Testis (tissue), 3 donors: ENCODE data around the gene TARBP2. TPM values are rescaled to one million over a fixed set of nuclear protein-coding genes. Genes with fewer than 3 reads are reported as not detected.

Source experiments
- DNase-seq: peaks from one replicate; pipeline ENCODE4 v3.0.0-alpha.2; 2019
- H3K27ac ChIP-seq, 2 donors: fragments of 200-600 bp; sonication (generic); one replicate each; pipeline ENCODE4 v1.5.1; 2019
- H3K27me3 ChIP-seq: fragments of 200-600 bp; sonication (generic); one replicate; pipeline ENCODE4 v1.5.1; 2019
- H3K36me3 ChIP-seq: fragments of 200-600 bp; sonication (generic); one replicate; pipeline ENCODE4 v1.5.1; 2017; ENCODE audit warnings: low read depth; ENCODE audit errors: missing control alignments
- H3K4me1 ChIP-seq: fragments of 200-600 bp; sonication (generic); one replicate; pipeline ENCODE4 v1.5.1; 2019
- H3K4me3 ChIP-seq, 2 donors: fragments of 200-600 bp; sonication (generic); one replicate each; pipeline ENCODE4 v1.5.1; 2017 to 2019
- H3K9me3 ChIP-seq: fragments of 200-600 bp; sonication (generic); one replicate; pipeline ENCODE4 v1.5.1; 2017
- POLR2A ChIP-seq: fragments of 450-650 bp; IDR thresholded peaks from one replicate; pipeline ENCODE4 v1.6.1; 2017; ENCODE audit warnings: antibody characterized with exemption, mild to moderate bottlenecking, moderate library complexity
- WGBS, 2 donors: methylation state at CpG; one replicate each; pipeline ENCODE4 v1.1.5; 2018; 5-methylcytosine and 5-hydroxymethylcytosine counted together
- intact Hi-C: fragments of 100-400 bp; cut with DNase I; formaldehyde crosslinking; loops from one replicate; pipeline ENCODE4 v1.15.1; 2023; ENCODE audit warnings: low total_unique reads
- polyA plus RNA-seq: library from polyadenylated mRNA; stranded (reverse); fragments of 350-450 nt; fragmentation: Illumina TruSeq; extraction: RNeasy Lipid Tissue Mini Kit (QIAGEN cat#74804); gene quantifications from one replicate; pipeline ENCODE4 v1.2.3, GENCODE V29; 2014; ENCODE audit warnings: low read depth, low replicate concordance; ENCODE audit not compliant: insufficient read depth
- total RNA-seq, 2 donors: library from RNA; depleted of rRNA; stranded (reverse); fragments of >200 nt; gene quantifications; one replicate each; pipeline ENCODE4 v1.2.3, GENCODE V29; 2016
- TF ChIP-seq, protein P1 (sequence below), 3 experiments: fragments of 450-650 bp in 2 of 3; fragments of 200-600 bp in 1 of 3; sonication (generic) in 1 of 3; IDR thresholded peaks; one replicate each; pipeline ENCODE4 v1.5.1; 2016 to 2019; ENCODE audit warnings: antibody characterized with exemption in 3 of 3, mild to moderate bottlenecking in 2 of 3, moderate library complexity in 1 of 3

TARBP2 gene
- total and polyA plus RNA-seq, 3 donors from 2014 or later = 37.8 to 73.1 (median 67.6) TPM

DNA sequence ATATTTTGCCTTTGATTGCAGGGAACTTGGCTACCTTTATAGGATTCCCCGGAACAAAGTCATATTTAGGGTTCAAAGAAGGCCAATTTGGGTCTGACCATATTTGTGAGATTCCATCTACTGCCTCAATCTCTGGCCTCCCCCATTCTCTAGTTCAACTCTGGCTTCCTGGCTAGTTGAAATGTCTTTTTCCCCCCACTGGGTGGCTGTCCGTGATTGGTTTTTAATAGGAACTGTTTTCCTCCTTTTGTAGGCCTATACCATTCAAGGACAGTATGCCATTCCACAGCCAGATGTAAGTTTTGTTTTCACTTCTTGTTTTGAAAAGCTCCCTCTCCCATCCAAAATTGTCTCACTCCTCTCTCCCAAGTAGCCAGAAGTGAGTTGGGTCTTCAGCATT is 35.4 kb upstream of the TARBP2 start:
- H3K4me3 ChIP-seq = no peak overlapping the region
- H3K27ac ChIP-seq = no peak overlapping the region
- H3K9me3 ChIP-seq = no peaks in the 10 kb centered on the region
- H3K27me3 ChIP-seq = no peaks in the 10 kb centered on the region
- no peak for DNase-seq
- peaks cover 7% of the 10 kb centered on the region for H3K36me3 ChIP-seq
- no peak for TF ChIP-seq POLR2A
- TF ChIP-seq, protein P1, sequence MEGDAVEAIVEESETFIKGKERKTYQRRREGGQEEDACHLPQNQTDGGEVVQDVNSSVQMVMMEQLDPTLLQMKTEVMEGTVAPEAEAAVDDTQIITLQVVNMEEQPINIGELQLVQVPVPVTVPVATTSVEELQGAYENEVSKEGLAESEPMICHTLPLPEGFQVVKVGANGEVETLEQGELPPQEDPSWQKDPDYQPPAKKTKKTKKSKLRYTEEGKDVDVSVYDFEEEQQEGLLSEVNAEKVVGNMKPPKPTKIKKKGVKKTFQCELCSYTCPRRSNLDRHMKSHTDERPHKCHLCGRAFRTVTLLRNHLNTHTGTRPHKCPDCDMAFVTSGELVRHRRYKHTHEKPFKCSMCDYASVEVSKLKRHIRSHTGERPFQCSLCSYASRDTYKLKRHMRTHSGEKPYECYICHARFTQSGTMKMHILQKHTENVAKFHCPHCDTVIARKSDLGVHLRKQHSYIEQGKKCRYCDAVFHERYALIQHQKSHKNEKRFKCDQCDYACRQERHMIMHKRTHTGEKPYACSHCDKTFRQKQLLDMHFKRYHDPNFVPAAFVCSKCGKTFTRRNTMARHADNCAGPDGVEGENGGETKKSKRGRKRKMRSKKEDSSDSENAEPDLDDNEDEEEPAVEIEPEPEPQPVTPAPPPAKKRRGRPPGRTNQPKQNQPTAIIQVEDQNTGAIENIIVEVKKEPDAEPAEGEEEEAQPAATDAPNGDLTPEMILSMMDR (IDR thresholded peaks at IDR 0.05) = no peak
- intact Hi-C loops = no loop called here
- peaks cover 10% of the 10 kb centered on the region for H3K4me1 ChIP-seq
- WGBS, 2 donors = 54 to 55% methylated on average over 2 of the region's 2 CpGs

DNA sequence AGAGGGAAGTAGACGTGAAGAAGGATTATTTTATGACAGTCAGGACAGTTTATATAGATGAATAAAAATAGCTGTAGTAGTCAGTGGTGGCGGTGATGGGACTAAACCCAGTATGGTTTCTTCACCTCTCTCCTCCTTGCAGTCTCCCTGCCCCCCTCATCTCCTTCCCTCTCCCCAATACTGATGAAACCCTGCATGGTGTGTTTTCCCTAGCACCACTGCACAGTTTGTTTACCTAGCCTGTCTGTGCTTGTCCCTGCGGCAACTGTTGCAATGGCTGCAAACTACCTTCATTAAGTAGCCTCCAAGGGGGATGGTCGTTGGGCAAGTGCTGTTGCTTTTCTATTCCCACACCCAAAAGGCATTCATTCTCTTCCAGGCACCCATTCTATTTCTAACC is 34.4 kb upstream of the TARBP2 start:
- TF ChIP-seq POLR2A = no peak
- TF ChIP-seq, protein P1 (IDR thresholded peaks at IDR 0.05) = no peak
- H3K36me3 ChIP-seq = peaks cover 7% of the 10 kb centered on the region
- intact Hi-C loops = no loop called here
- H3K4me3 ChIP-seq = no peak overlapping the region
- no peaks in the 10 kb centered on the region for H3K27me3 ChIP-seq
- 75 to 76% methylated on average over 4 of the region's 4 CpGs for WGBS, 2 donors
- no peak overlapping the region for H3K27ac ChIP-seq
- H3K4me1 ChIP-seq = peaks cover 12% of the 10 kb centered on the region
- H3K9me3 ChIP-seq = no peaks in the 10 kb centered on the region
- DNase-seq = no peak

DNA sequence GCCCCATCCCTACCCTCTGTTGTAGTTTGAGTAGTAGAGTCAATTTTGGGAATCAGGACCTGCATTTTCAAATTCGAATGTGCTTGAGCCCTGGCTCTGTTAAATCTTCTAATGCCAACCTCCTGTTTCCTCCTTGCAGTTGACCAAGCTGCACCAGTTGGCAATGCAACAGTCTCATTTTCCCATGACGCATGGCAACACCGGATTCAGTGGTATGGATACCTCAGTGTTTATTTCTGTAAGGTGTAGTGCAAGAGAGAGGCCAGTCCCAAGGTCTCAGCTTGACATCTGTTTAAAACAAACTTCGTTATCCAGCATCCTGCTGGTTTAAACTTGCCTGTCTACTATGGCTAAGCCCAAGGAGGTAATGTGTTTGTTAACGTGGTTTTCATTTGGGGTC is 34.0 kb upstream of the TARBP2 start:
- TF ChIP-seq POLR2A = no peak
- TF ChIP-seq, protein P1 (IDR thresholded peaks at IDR 0.05) = no peak
- Histone ChIP-seq H3K36me3 (peaks cover 7% of the 10 kb centered on the region), H3K27ac (no peak overlapping the region), H3K9me3 (no peaks in the 10 kb centered on the region), H3K4me1 (peaks cover 15% of the 10 kb centered on the region), H3K27me3 (no peaks in the 10 kb centered on the region), H3K4me3 (no peak overlapping the region)
- DNase-seq = no peak
- WGBS, 2 donors = 68 to 78% methylated on average over 5 of the region's 5 CpGs
- intact Hi-C loops = no loop called here

DNA sequence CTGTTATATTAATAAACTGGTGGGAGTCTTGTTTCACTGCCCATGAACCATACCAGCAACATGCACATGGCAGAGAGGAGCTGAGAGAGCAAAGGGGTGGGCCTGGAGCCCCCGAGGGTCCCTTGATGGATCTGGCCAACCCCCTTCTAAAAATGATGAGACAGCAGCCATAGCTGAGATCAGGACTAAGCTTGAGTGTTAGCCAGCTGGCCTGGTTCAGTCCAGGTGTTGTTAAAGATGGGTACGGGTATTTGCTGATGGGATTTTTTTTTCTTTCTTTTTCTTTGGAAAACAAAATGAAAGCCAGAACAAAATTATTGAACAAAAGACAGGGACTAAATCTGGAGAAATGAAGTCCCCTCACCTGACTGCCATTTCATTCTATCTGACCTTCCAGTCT is 33.2 kb upstream of the TARBP2 start:
- Histone ChIP-seq H3K4me3 (no peak overlapping the region), H3K27ac (no peak overlapping the region), H3K27me3 (no peaks in the 10 kb centered on the region), H3K9me3 (no peaks in the 10 kb centered on the region), H3K4me1 (peaks cover 23% of the 10 kb centered on the region), H3K36me3 (peaks cover 7% of the 10 kb centered on the region)
- WGBS, 2 donors = 60 to 75% methylated on average over 2 of the region's 2 CpGs
- TF ChIP-seq POLR2A = no peak
- intact Hi-C loops = no loop called here
- DNase-seq = no peak

DNA sequence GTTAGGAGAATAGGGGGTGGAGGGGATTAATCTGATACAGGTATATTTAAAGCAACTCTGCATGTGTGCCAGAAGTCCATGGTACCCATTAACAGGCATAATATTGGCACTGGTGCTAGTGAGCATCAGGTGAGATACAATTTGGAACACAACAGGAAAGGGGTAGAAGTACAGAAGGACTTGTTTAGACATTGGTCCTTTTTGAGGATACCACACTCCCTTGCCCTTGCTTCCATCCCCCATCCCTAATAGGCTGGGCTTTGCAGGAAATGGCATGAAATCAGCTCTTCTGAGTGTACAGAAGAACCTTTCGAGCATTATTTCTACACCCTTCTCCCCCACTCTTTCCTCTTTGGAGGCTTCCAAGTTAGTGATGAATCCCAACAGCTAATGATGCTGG is 32.8 kb upstream of the TARBP2 start:
- 58 to 69% methylated on average over 1 of the region's 1 CpG for WGBS, 2 donors
- TF ChIP-seq, protein P1 (IDR thresholded peaks at IDR 0.05) = no peak
- TF ChIP-seq POLR2A = no peak
- H3K4me3 ChIP-seq = no peak overlapping the region
- no peaks in the 10 kb centered on the region for H3K9me3 ChIP-seq
- H3K27me3 ChIP-seq = no peaks in the 10 kb centered on the region
- H3K27ac ChIP-seq = no peak overlapping the region
- peaks cover 7% of the 10 kb centered on the region for H3K36me3 ChIP-seq
- DNase-seq = no peak
- intact Hi-C loops = no loop called here
- peaks cover 27% of the 10 kb centered on the region for H3K4me1 ChIP-seq
